Kidney epithelial cell (primary cell): ENCODE data around the gene GPR171. TPM values are rescaled to one million over a fixed set of nuclear protein-coding genes. Genes with fewer than 3 reads are reported as not detected.
"Not testable (repeated sequence)": the region's sequence is repeated elsewhere in the genome, so short reads cannot be mapped to it uniquely, and the experiment has no call there.

ENCODE experiments used
- DNase-seq: peaks from one replicate; pipeline ENCODE4 v3.0.0-alpha.2; 2010; ENCODE audit warnings: low read depth
- H3K27me3 ChIP-seq: 2 replicates; pipeline ENCODE4 v1.6.0; 2011; ENCODE audit warnings: low read length; ENCODE audit not compliant: control insufficient read depth, insufficient read depth
- H3K36me3 ChIP-seq: 2 replicates; pipeline ENCODE4 v1.5.1; 2011; ENCODE audit warnings: low read length; ENCODE audit not compliant: control insufficient read depth, insufficient read depth
- H3K4me3 ChIP-seq: 2 replicates; pipeline ENCODE4 v1.5.1; 2011; ENCODE audit warnings: low read depth, mild to moderate bottlenecking, control low read depth, low read length
- CTCF ChIP-seq: IDR thresholded peaks from 2 replicates; pipeline ENCODE4 v1.5.1; 2011; ENCODE audit warnings: mild to moderate bottlenecking, moderate library complexity, low read length, control low read depth, inconsistent platforms; ENCODE audit not compliant: insufficient read depth, poor library complexity, severe bottlenecking
- total RNA-seq: library from RNA; depleted of rRNA; stranded (reverse); fragments of >200 nt; gene quantifications from 2 replicates; pipeline ENCODE4 v1.2.3, GENCODE V29; 2015

The GPR171 gene
- not detected in 2 replicates for total RNA-seq

GRCh38 chr3:151203051-151203420, at the start of gene GPR171:
Gene GPR171, minus strand, starts transcription at chr3:151203216. Its CDS starts 3,830 bp downstream, at chr3:151199386.
- H3K27me3 ChIP-seq = no peaks in the 10 kb centered on the region
- no peak within 1 kb of the TSS for H3K4me3 ChIP-seq
- TF ChIP-seq CTCF = no peak
- DNase-seq = no peak
- H3K36me3 ChIP-seq = no peaks in the 10 kb centered on the region

DNA sequence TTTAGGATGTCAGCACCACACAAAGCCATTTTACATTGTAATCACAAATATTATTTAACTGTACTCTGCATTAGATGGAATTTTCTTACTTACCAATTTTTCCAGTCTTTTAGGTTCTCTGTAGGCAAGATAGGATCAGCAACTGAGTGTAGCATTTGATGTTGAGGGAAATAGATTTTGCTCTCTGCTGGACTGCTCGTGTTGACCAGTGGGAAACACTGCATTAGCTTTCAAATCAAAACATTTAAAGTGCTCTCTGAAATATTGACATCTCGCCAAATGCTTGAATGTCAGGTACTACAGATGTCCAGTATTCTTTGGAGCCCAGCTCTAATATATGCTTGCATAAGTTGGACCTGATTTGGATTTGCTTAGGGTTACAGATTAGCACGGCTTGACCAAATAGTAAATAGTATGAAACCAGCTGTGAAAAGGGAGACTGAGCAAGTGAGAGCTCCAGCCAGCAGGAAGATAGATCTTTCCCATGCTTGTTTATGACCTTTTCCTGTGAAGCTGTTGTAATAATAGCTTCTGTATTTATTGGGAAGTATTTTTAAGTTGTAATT, 45.8 kb upstream of the GPR171 start:
- Histone ChIP-seq H3K4me3 (no peak overlapping the region), H3K36me3 (no peaks in the 10 kb centered on the region), H3K27me3 (no peaks in the 10 kb centered on the region)
- no peak for DNase-seq
- TF ChIP-seq CTCF = no peak

DNA sequence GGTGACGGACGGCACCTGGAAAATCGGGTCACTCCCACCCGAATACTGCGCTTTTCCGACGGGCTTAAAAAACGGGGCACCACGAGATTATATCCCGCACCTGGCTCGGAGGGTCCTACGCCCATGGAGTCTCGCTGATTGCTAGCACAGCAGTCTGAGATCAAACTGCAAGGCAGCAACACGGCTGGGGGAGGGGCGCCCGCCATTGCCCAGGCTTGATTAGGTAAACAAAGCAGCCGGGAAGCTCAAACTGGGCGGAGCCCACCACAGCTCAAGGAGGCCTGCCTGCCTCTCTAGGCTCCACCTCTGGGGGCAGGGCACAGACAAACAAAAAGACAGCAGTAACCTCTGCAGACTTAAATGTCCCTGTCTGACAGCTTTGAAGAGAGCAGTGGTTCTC, 39.0 kb upstream of the GPR171 start:
- DNase-seq, H3K36me3 ChIP-seq: not testable (repeated sequence)

GRCh38 chr3:151236736-151237135, 33.7 kb upstream of the GPR171 start:
- no peak for DNase-seq
- TF ChIP-seq CTCF = no peak
- Histone ChIP-seq H3K4me3 (no peak overlapping the region), H3K36me3 (no peaks in the 10 kb centered on the region), H3K27me3 (no peaks in the 10 kb centered on the region)

More for the DNA sequence above, 39.0 kb upstream of the GPR171 start:
- not testable (repeated sequence) for H3K27me3 ChIP-seq, H3K4me3 ChIP-seq

GRCh38 chr3:151236316-151236715, 33.3 kb upstream of the GPR171 start:
- DNase-seq = no peak
- no peak for TF ChIP-seq CTCF
- H3K4me3 ChIP-seq = no peak overlapping the region
- H3K27me3 ChIP-seq = no peaks in the 10 kb centered on the region
- H3K36me3 ChIP-seq = no peaks in the 10 kb centered on the region

DNA sequence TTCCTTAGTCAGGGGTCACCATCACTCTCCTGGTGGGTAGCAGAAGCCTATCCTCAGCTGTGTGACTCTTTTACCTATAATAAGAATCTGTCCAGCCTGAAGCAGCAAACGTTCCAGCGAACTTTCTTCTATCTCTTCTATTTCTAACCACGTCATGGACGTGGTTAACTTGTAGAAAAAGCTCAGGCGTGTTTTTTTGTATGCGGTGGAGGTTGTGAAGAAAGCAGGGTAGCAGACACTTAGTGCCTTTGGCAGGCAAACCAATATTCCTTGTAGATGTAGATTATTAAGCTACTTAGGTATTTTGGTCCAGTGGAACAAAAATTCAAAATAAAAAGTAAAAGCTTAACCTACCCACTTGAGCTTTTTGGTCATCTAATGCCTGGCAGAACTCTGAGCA, 31.8 kb upstream of the GPR171 start:
- no peak for DNase-seq
- no peak for TF ChIP-seq CTCF
- H3K27me3 ChIP-seq = no peaks in the 10 kb centered on the region

More for the DNA sequence above, 31.8 kb upstream of the GPR171 start:
- H3K36me3 ChIP-seq = no peaks in the 10 kb centered on the region
- H3K4me3 ChIP-seq = no peak overlapping the region
